ENCODE data around the gene ADARB2.

The ADARB2 gene

DNA sequence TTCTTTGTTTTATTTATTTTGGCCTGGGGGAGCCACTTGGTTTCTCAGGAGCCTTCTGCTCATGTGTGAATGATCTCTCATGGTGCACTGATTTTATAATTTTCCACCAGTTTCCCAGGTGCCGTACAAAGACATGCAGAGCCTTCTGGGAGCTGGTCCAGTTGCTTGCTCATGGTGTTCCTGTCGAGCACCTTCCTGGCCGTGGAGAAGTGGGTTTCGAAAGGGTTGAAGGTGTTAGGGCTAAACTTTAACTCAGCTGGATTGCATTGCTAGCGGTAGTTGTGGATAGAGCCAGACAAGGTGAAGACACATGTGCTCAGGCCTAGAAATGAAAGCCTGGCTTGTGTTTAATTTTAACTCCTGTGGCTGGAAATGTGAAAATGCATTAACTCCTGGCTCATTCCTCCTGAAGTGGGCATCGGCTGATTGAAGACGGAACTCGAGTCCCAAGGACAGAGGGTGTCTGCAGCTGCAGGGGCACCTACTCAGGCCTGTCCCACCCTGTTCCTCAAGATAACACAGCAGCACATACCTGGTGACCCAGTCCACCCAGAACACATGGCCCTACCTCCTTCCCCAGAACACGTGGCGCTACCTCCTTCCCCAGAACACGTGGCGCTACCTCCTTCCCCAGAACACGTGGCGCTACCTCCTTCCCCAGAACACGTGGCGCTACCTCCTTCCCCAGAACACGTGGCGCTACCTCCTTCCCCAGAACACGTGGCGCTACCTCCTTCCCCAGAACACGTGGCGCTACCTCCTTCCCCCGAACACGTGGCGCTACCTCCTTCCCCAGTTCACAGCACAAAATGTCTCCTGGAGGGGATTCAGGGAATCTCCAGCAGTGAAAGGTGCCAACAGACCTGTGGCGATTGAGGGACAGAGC is 547.9 kb downstream of the ADARB2 start:
- DNase-seq, result no peak

DNA sequence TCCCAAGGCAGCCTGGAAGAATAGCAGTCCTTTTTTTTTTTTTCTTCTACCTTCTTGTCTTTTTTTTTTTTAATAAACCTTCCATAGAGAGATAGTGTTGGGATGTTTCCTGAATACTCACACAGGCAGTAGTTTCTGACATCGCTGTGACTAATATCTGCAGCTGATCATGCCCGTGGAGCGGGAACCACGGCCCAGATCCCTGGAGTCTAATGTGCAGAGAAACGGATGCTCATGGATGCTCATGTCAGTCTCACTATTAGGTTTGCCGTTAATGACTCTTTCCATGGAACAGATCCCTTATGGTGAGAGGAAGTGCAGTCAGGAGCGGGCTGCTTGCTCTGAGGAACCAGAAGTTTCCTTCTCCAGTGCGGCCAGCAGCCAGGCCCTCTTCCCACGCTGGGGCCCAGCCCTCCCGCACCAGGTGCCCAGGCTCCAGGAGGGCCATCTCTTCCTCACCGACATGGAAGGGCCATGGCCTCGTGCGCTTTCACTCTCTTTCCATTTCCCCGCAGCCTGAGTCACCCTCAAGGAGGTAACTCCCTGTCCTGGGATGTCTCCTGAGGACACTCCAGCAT is 548.7 kb downstream of the ADARB2 start:
- DNase-seq, result no peak

DNA sequence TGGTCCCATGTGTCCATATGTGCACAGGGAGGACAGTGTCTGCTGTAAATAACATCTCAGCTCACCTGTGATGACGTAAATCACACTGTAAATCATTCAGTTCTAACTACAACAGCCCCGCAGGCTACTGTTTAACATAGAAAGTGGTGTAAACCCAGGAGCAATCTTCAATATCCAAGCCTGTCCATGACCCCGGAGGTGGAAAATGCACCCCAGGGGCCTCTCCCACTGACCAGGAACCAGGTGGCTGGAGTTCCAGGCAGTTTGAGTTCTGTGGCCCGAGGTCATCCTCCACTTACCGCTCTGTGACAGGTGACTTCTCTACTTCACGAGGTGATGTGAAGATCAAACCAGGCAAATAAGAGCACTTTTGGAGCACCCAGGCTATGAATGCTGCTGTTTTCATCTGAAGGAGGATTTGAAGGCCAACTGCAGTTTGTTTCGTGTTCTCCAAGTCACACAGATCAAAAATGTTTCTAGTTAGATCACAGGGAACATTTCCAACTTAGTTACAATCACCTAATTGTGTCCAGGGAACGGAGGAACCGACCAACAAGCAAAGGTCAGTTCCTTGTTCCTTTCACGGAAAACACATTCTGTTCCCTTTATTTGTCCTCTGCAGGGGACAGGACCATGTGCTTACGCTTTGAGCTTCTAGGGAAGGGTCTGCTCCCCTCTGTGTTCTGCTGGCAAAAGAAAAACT is 549.3 kb downstream of the ADARB2 start:
- no peak for DNase-seq

DNA sequence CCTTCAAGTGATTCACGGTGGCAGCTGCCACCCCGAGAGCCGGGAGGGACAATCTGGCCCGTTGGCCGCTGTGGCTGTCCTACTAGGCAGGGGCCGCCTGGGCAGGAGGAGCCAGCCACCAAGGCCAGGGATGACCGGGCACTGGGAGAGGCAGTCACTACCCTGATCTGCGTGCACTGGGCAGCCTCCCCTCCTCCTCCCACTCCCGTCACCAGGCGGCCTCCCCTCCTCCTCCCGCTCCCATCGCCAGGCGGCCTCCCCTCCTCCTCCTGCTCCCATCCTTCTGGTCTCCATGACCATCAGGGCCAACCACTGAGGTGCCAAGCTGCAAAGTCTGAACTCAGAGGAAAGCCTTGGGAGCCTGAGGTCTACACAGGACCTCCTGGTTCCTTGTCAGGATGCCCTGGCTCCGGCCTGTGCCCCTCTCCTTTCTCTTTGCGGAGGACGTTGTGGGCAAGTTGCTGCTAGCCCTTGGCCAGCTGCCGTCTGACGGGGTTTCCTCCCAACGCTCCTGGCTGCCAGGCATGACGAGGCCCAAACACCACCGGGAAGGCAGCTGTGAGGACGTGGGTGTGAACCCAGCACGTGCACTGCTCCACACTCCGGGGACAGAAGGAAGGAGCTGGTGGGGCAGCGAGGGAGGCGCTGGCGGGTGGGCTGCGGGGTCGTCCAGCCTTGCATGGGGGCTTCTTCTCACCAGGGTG is 550.0 kb downstream of the ADARB2 start:
- no peak for DNase-seq

DNA sequence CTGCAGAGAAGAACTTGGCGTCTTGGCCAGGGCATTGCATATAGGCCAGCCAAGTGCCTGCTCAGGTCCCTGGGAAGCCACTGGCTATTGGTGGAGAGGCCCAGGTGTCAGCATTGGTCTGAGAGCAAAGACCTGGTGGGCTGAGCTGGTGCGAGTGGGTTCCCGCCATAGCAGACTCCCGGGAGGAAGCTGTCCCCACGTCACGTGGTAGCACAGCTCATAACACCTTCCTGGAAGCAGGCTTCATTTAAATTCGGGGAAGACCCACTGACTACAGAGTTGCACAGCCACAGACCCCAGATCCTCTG is 550.7 kb downstream of the ADARB2 start:
- DNase-seq, result no peak

DNA sequence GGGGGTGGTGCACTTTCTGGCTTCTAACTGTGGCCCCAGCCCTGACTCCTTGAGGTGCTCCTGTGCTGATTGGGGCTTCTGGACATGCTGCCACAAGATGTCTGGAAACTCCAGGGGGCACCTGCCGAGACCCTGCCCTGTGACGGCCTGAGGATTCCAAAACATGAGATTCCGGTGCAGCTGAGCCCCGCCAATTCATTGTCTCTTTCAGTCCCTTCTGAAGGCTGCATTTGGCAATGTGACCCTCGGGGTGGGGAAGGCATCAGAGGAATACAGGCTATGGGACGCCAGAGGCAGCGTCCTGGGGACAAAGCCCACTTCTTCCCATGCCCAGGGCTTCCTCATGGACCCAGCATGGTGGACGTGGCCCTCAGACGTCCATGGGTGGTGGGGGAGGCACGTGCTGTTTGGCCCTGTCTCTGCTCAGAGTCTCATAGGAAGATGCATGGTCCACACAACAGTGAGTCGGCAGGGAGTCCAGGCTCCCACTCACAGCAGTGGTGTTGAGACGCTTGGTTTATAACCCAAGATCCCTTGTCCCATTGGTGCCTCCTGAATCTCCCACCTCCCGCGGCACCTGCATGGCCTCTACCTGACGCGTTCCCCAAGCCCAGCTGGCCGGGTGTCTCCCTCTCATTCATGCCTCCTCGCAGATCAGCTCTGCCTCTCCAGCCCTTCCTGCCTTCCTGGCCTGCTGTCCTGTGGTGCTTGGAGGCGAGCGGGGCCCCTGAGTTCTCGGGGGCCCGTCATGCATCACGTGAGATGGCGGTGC is 551.2 kb downstream of the ADARB2 start:
- DNase-seq, result no peak

DNA sequence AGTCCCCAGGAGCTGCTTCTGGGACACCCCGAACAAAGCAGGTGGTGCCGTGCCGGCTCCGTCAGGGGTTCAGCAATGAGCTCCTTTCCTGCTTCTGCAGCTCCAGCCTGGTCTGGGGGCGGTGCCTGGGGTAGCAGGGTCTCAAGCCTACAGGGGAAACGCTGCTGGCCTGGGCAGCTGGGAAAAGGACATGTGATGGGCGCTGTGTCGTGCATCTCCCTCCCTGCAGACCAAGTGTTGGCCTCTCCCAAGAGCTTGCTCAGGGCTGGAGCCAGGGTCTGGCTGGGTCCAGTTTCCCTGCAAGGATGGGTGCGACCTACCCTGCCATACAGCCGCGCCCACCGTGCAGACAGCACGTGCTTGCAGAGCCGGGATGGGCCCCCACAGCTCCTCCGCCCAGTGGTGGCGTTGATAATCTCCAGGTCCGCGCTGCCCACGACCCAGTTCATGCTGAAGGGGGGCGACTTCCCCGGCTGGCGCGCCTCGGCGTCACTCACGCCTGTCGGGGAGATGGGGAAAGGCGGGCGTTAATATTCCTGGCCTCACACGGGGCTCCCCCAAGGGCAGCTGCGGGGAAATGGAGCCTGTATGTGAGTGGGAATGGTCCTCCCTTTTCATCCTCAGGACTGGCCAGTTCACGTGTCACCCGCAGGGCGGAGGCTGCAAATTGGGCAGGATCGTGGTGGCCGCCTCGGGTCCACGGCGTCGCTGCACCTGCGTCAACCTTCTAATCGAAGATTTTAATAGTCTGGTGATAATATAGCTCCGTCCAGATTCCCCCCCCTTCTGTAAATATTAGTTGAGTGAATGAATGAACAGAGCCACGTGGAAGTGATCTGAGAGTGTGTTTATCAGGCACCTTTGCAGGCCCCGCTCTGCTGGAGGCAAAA is 552.5 kb downstream of the ADARB2 start:
- no peak for DNase-seq

DNA sequence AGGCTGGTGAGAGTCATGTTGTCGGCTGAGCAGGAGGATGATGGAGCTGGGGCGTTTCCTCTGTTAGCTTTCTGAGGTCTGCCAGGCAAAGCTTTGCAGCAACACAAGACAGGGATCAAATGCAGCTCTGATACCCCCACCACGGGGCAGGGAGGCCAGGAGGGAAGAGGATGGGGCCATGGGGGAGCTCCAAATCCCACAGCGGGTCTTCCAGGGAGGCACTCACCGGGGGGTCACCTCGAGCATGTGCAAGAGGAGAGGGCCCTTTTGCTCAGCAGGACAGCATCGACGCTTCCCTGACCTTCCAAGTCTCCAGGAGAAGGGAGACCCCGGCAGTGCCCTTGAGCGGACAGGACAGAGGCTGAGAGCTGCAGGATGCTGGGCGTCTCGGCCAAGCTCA is 553.6 kb downstream of the ADARB2 start:
- no peak for DNase-seq

DNA sequence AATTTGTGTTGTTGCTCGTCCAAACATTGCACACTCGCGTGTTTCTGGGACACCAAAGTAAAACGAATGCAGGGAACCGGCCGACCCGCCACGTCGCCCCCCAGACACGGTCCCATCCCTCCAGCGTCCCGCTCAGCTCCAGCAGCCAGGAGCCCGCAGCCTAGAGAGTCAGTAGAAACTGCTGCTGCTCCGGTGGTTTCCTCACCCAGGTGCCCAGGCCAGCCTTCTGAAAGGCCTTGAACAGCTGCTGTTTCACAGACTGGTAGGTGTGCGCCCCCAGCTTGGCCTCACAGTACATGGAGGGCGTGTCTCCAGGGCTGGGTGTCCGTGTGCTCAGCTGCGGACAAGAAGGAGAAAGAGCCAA is 554.3 kb downstream of the ADARB2 start:
- DNase-seq, result no peak

DNA sequence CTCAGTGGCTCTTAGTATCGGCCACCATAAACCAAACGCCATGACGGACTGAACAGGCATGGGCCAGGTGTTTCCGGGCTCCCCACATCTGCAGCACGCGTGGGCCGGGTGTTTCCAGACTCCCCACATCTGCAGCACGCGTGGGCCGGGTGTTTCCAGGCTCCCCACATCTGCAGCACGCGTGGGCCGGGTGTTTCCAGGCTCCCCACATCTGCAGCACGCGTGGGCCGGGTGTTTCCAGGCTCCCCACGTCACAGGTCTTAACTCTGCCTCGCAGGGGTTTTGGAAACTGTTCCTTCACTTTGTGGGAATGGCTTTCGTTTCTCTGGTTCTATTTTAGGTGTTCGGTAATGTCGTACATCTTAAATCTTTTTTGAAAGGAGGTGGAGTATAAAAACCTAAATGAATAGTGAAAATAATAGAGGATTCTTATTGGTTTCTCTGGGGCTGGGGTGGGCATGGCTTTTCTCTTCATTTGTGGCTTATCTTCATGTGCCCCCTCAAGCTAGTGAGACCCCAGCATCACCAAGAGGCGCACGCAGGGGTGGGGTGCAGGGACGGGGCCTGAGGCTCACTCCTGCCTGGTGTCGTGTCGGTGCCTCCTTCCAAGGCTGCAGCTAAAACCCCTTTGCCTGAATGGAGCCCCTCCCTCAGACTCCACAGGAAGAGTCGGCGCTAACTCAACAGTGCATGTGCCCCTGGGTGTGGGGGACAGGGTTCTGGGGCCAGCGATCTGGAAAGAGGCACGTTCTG is 554.9 kb downstream of the ADARB2 start:
- DNase-seq, result no peak

DNA sequence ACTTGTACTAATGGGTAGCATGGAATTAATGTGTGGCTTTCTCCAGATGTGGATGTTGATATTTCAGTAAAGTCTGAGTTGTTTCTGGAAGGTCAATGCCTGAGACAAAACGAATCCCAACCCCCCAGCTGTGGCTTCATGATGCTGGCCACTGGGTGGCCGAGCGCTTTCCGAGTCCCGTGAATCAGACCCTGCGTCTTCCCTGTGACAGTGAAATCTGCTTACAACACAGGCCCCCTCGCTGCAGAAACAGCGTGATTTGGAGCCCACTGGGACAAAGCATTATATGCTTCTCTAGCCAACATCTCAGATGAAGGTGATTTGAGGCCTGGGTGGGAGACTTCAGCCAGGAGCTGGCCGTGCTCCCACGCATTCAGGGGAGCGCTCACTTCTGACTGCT is 556.5 kb downstream of the ADARB2 start:
- no peak for DNase-seq

DNA sequence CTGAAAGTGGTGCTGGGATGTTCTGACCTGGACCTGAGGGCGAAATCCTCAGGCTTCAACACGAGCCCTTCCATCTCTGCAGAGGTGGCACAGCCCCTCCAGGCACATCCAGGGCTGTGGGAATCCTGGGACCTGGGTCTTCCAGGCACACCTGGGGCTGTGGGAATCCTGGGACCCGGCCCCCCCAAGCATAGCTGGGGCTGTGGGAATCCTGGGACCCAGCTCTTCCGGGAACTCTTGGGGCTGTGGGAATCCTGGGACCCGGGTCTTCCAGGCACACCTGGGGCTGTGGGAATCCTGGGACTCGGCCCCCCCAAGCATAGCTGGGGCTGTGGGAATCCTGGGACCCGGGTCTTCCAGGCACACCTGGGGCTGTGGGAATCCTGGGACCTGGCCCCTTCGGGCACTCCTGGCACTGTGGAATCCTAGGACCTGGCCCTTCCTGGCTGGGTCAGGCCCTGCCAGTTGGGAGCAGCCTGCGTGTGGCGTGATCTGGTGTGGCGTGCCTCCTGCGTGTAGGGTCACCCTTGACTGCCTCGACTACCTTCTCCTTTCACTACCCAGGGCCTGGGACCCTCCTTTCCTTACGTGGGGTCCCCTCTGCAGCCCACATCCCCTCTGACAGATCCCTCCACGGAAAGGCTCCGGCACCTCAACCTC is 557.1 kb downstream of the ADARB2 start:
- DNase-seq, result no peak

DNA sequence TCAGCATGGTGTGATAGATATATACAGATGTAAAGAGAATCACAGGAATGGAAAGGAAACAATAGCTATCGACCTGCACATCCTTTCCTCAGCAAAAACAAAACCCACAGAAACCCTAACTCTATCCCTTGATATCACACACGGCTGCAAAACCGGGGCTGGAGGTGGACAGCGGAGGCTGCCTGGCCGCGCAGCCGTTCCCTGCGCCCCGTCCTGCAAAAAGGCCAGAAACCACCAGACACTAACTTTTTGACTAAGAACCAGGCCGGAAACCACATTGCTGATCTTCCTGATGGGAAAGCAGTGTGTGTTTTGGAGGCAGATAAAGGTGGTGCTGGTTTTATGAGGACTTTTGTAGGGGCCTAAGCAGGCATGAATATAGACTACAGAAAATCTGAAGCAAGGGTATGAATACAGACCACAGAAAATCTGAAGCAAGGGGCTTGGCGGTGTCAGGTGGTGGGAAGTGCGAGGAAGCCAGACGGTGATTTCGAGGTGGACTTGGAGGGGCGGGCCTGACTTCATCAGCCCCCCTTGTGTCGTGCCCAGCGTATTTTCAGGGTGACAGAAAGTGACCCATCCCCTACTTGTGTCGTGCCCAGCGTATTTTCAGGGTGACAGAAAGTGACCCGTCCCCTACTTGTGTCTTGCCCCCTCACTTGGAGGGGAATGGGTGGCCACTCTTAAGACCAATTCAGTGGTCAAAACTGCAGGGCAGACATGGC is 557.8 kb downstream of the ADARB2 start:
- DNase-seq, result no peak

DNA sequence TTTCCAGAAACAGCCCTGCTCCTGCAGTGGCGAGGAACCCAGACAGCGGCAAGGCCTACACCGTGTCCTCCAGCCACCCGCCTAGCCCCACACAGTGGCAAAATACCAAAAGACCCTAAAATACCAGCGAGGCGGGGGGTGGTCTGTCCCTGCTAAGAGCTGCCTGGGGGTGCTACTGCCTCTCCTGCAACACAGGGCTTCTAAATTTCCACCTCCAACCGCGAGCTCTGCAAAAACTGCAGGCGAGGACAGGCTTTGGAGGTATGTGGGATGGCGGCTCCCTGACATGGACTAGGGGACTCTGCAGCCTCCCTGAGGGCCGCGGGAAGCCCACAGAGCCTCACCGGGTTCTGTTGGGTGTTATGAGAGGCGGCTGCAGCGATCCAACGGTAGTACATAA is 558.8 kb downstream of the ADARB2 start:
- no peak for DNase-seq

DNA sequence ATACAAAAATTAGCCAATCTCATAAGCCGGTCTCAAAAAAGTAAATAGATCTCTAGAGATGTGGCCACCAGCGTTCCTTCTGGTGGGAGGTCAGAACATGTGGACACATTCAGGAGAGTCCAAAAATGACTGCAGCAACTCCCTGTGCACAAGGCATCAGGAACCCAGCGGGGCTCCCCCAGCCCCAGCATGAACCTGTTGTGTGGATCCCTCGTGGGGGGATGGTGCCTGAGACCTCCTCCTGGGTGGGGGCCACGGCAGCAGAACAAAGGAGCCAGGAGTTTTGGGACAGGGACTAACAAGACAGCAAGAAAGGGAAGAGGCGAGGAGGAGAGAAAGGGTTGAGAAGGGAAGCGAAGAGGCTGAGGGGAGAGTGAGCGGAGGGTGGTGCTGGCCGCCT is 559.4 kb downstream of the ADARB2 start:
- no peak for DNase-seq

DNA sequence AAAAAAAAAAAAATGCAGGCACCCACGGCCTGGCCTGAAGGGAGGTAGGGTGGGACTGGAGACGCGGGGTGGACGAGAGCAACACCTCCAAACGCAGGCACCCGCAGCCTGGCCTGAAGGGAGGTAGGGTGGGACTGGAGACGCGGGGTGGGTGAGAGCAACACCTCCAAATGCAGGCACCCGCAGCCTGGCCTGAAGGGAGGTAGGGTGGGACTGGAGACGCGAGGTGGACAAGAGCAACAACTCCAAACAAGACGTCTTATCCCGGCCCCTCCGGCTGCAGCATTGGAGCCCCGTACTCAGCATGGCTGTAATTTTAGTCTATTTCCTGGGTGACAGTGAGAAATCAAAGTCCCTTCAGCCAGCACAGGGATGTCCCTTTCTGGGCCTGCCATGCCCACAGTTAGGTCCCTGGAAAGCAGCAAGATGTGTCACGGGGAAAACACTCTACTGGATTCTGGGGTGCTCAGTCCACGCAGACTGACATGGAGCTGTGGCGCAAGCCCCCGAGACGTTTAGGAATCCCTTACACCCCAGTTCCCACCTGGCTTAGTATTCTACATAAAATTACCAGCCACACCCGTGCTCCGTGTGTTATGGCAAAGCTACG is 561.3 kb downstream of the ADARB2 start:
- no peak for DNase-seq

DNA sequence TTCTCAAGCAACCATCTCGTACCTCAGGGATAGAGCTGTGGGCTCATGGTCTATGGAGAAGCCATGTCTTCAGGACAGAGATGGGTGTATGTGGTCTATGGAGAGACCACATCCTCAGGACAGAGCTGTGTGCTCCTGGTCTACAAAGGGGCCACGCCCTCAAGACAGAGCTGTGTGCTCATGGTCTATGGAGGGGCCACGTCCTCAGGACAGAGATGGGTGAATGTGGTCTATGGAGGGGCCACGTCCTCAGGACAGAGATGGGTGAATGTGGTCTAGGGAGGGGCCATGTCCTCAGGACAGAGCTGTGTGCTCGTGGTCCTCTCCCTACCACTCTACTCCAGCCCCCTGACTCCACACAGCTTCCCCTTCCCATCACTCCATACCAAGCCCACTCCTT is 563.3 kb downstream of the ADARB2 start:
- no peak for DNase-seq

DNA sequence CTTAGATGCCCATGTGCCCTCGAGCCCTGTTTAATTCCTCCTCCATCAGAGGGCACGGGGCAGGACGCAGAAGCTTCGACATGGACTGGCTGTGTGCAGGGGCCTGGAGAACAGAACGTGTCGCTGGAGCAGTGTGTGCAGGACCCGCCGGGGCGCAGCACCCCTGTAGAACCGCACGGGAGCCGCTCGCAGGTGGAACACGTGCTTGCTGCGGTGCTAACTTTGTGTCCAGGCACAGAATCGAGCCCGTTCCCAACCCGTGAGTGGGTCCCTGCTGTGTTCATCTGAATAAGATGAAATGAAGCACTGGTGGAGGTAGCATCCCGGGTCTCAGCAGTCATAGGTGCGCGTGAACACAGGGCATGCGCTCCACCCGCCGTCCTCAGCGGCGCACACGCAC is 564.2 kb downstream of the ADARB2 start:
- DNase-seq, result no peak

DNA sequence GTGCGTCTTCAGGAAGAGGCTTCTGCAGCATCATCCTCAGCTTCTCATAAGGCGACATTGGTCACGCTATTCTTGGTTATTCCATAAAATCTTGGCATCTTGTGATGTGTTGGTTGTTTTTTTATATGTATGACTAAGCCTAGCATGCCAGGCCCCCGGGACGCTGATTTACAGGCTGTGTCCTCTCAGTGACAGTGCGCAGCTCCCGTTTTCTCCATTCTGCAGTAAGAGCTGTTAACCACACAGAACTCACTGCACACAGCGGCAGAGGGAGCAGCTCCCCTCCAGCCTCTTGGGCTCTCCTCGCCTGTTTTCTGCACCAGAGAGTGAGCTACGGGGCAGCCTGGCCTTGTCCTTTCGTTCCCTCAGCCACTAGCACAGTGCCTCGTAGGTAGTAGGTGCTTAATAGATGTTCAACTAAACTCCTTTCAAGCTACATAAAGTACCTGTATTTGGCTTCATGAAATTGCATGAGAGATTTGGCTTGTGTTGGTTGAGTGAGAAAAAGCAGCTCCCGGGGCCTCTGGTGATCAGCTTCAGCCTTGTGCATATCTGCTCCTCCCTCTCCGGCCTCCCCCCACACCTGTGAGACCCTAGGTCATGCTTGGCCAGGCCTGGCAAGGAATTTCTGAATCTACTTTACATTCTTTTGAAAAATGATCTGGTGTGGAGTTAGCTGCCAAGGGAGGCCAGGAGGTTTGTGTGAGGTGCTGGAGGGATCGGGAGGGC is 564.9 kb downstream of the ADARB2 start:
- no peak for DNase-seq

All from OCI-M1 (cell line).